SHP77 (cell line): ENCODE data around the gene DNAJC7.
"Not testable (repeated sequence)": the region's sequence is repeated elsewhere in the genome, so short reads cannot be mapped to it uniquely, and the experiment has no call there.

Experiments used
- DNase-seq, 2 experiments: peaks; one replicate each; lab custom pipeline; 2025; lab: John Stamatoyannopoulos, UW

Gene DNAJC7

GRCh38 chr17:42041619-42042018, 24.4 kb upstream of the DNAJC7 start:
- DNase-seq, result no peak

- no peak for DNase-seq
Measured at GRCh38 chr17:42040818-42041217, 23.6 kb upstream of the DNAJC7 start.

GRCh38 chr17:42039794-42040763, 22.8 kb upstream of the DNAJC7 start:
- DNase-seq, result no peak

- DNase-seq, result no peak
Measured at GRCh38 chr17:42038221-42038973, 21.2 kb upstream of the DNAJC7 start.

GRCh38 chr17:42034059-42034458, 16.8 kb upstream of the DNAJC7 start:
- DNase-seq, result no peak

- DNase-seq, result no peak
Measured at GRCh38 chr17:42031584-42031983, 14.3 kb upstream of the DNAJC7 start.

GRCh38 chr17:42028791-42029127, 11.5 kb upstream of the DNAJC7 start:
- no peak for DNase-seq

GRCh38 chr17:42027961-42028790, 10.9 kb upstream of the DNAJC7 start:
- peak in 1 of 2 experiments; percentile 23 for DNase-seq

- no peak for DNase-seq
Measured at GRCh38 chr17:42027590-42027889, 10.3 kb upstream of the DNAJC7 start.

- DNase-seq, result no peak
Measured at GRCh38 chr17:42026857-42027589, 9.8 kb upstream of the DNAJC7 start.

GRCh38 chr17:42025936-42026335, 8.7 kb upstream of the DNAJC7 start:
- DNase-seq, result no peak

GRCh38 chr17:42025191-42025579, 7.9 kb upstream of the DNAJC7 start:
- DNase-seq, result no peak

- DNase-seq, result no peak
Measured at GRCh38 chr17:42023524-42024349, 6.5 kb upstream of the DNAJC7 start.

- DNase-seq, result not testable (repeated sequence)
Measured at GRCh38 chr17:42020845-42021244, 3.6 kb upstream of the DNAJC7 start.

- DNase-seq, result peak; percentile 88 to 90
Measured at GRCh38 chr17:42019509-42020404, 2.5 kb upstream of the DNAJC7 start, which contains the start of gene NKIRAS2. Gene NKIRAS2, plus strand, starts transcription at chr17:42020090. Its CDS starts 1,488 bp downstream, at chr17:42021578.

- DNase-seq, result no peak
Measured at GRCh38 chr17:42018988-42019387, 1.7 kb upstream of the DNAJC7 start.

- DNase-seq, result peak in 1 of 2 experiments; percentile 46
Measured at GRCh38 chr17:42018339-42018738, 1.1 kb upstream of the DNAJC7 start.

GRCh38 chr17:42017866-42018200, 594 bp upstream of the DNAJC7 start:
- peak in 1 of 2 experiments; percentile 47 for DNase-seq

GRCh38 chr17:42016411-42016831, 818 bp downstream of the DNAJC7 start:
- no peak for DNase-seq

GRCh38 chr17:42013740-42014139, 3.5 kb downstream of the DNAJC7 start:
- DNase-seq, result not testable (repeated sequence)
